Fibroblast of skin of right quadriceps (primary cell): ENCODE data around the gene RNF26.
A peak's percentile ranks its signal among the peaks of the same experiment; 100 is the strongest.

Source experiments
- DNase-seq: peaks from one replicate; pipeline ENCODE4 v3.0.0-alpha.2; 2013

The RNF26 gene

GRCh38 chr11:119336744-119337469 lies 2.6 kb downstream of the RNF26 start:
- no peak for DNase-seq

GRCh38 chr11:119337581-119338317 lies 3.4 kb downstream of the RNF26 start:
- DNase-seq, result peak; percentile 95

- DNase-seq, result no peak
Measured at GRCh38 chr11:119338318-119338890, 4.1 kb downstream of the RNF26 start.

GRCh38 chr11:119338965-119339588 lies 4.8 kb downstream of the RNF26 start:
- DNase-seq, result no peak

GRCh38 chr11:119339589-119340334 lies 5.4 kb downstream of the RNF26 start:
- peak; percentile 43 for DNase-seq

GRCh38 chr11:119340335-119341221 lies 6.3 kb downstream of the RNF26 start, which contains the start of gene C1QTNF5:
C1QTNF5 (minus strand) TSS chr11:119340883; CDS start chr11:119340397, 486 bp downstream.
- peak; percentile 70 for DNase-seq

GRCh38 chr11:119341222-119342022 lies 7.1 kb downstream of the RNF26 start:
- DNase-seq, result no peak

- no peak for DNase-seq
Measured at GRCh38 chr11:119342023-119342300, 7.6 kb downstream of the RNF26 start.

- no peak for DNase-seq
Measured at GRCh38 chr11:119342362-119343130, 8.2 kb downstream of the RNF26 start.

- DNase-seq, result no peak
Measured at GRCh38 chr11:119343726-119344125, 9.4 kb downstream of the RNF26 start.

GRCh38 chr11:119344291-119345010 lies 10.1 kb downstream of the RNF26 start:
- no peak for DNase-seq

GRCh38 chr11:119345685-119346084 lies 11.4 kb downstream of the RNF26 start:
- DNase-seq, result no peak

GRCh38 chr11:119346605-119347004 lies 12.3 kb downstream of the RNF26 start, which contains the start of gene MFRP:
MFRP (minus strand) TSS chr11:119346705; CDS start chr11:119346513, 192 bp downstream.
- no peak for DNase-seq

- DNase-seq, result peak; percentile 54
Measured at GRCh38 chr11:119347242-119347641, 12.9 kb downstream of the RNF26 start.

GRCh38 chr11:119347940-119348605 lies 13.7 kb downstream of the RNF26 start:
- DNase-seq, result no peak

- no peak for DNase-seq
Measured at GRCh38 chr11:119350302-119350701, 16.0 kb downstream of the RNF26 start.

- DNase-seq, result no peak
Measured at GRCh38 chr11:119351232-119351631, 16.9 kb downstream of the RNF26 start.

- no peak for DNase-seq
Measured at GRCh38 chr11:119352857-119353260, 18.5 kb downstream of the RNF26 start.
